IPS-15b (cell line): ENCODE results near the gene MS4A1.

Source experiments
- H3K27me3 ChIP-seq: one replicate; pipeline ENCODE4 v1.6.1; 2013; ENCODE audit warnings: low read length; ENCODE audit not compliant: control insufficient read depth, insufficient read depth
- H3K36me3 ChIP-seq: one replicate; pipeline ENCODE4 v1.6.1; 2013; ENCODE audit warnings: low read length; ENCODE audit not compliant: control insufficient read depth, insufficient read depth
- H3K4me1 ChIP-seq: one replicate; pipeline ENCODE4 v1.6.1; 2013; ENCODE audit warnings: mild to moderate bottlenecking, low read length; ENCODE audit not compliant: control insufficient read depth, insufficient read depth
- H3K4me3 ChIP-seq: one replicate; pipeline ENCODE4 v1.5.1; 2013; ENCODE audit warnings: low read depth, low read length
- H3K9ac ChIP-seq: one replicate; pipeline ENCODE4 v1.6.1; 2013; ENCODE audit warnings: low read depth, mild to moderate bottlenecking, low read length
- H3K9me3 ChIP-seq: one replicate; pipeline ENCODE4 v1.6.1; 2013; ENCODE audit warnings: mild to moderate bottlenecking, low read length; ENCODE audit not compliant: control insufficient read depth, insufficient read depth

MS4A1 gene

DNA sequence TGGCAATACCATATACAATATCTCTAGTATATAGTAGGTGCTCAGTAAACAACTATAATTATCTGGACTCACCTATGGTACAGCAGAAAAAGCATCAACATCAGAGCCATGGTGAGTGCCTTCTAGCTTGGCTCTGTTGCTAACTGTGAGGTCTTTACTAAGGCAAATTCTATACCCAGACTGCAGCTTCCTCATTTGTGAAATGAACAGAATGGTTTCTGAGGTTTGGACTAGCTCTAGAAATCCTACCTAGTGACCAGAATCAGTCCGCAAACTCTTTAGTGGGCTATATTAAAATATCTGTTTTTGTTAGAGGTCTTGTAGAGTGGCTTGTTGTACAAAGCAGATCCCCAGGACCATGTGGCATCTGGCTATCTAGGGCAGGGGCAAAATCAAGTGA lies 3.7 kb downstream of the MS4A1 start:
- Histone ChIP-seq H3K4me1 (no peaks in the 10 kb centered on the region), H3K27me3 (no peaks in the 10 kb centered on the region), H3K4me3 (no peak overlapping the region), H3K36me3 (no peaks in the 10 kb centered on the region), H3K9ac (no peak overlapping the region), H3K9me3 (no peaks in the 10 kb centered on the region)

DNA sequence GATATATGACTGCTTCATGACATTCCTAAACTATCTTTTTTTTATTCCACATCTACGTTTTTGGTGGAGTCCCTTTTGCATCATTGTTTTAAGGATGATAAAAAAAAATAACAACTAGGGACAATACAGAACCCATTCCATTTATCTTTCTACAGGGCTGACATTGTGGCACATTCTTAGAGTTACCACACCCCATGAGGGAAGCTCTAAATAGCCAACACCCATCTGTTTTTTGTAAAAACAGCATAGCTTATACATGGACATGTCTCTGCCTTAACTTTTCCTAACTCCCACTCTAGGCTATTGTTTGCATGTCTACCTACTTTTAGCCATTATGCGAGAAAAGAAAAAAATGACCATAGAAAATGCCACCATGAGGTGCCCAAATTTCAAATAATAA lies 13.2 kb downstream of the MS4A1 start:
- no peaks in the 10 kb centered on the region for H3K4me1 ChIP-seq
- H3K27me3 ChIP-seq: no peaks in the 10 kb centered on the region

DNA sequence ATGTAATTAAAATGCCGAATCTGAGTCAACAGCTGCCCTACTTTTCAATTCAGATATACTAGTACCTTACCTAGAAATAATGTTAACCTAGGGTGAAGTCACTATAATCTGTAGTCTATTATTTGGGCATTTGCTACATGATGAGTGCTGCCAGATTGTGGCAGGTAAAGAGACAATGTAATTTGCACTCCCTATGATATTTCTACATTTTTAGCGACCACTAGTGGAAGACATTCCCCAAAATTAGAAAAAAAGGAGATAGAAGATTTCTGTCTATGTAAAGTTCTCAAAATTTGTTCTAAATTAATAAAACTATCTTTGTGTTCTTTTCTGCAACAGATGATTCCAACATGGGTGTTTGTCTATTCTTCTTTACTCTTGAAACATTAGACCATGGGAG lies 14.1 kb downstream of the MS4A1 start:
- no peak overlapping the region for H3K9ac ChIP-seq
- no peaks in the 10 kb centered on the region for H3K4me1 ChIP-seq
- H3K4me3 ChIP-seq: no peak overlapping the region
- no peaks in the 10 kb centered on the region for H3K27me3 ChIP-seq
- no peaks in the 10 kb centered on the region for H3K9me3 ChIP-seq
- no peaks in the 10 kb centered on the region for H3K36me3 ChIP-seq

More for the DNA sequence above, 13.2 kb downstream of the MS4A1 start:
- Histone ChIP-seq H3K4me3 (no peak overlapping the region), H3K9me3 (no peaks in the 10 kb centered on the region), H3K36me3 (no peaks in the 10 kb centered on the region), H3K9ac (no peak overlapping the region)

DNA sequence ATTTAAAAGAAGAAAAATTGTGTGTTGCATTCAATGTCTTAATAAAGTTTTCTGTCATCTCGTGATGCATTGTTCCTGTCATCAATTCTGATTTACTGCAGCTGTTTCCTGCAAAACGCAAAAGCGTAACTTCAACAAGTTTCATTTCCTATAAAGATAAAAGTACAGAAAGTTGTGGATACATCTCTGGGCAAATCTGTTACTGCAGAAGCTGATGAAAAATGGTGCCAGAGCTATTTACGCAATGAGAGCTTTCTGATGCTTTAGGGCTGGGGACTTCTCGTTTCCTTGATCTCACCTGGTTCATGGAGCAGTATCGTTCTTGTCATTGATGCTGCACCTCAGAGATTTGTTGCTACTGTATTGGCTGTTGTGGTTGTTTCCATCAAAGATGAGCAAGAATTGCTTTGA lies 21.4 kb downstream of the MS4A1 start:
- no peaks in the 10 kb centered on the region for H3K4me1 ChIP-seq
- no peak overlapping the region for H3K4me3 ChIP-seq
- no peak overlapping the region for H3K9ac ChIP-seq
- no peaks in the 10 kb centered on the region for H3K9me3 ChIP-seq
- no peaks in the 10 kb centered on the region for H3K27me3 ChIP-seq
- no peaks in the 10 kb centered on the region for H3K36me3 ChIP-seq

DNA sequence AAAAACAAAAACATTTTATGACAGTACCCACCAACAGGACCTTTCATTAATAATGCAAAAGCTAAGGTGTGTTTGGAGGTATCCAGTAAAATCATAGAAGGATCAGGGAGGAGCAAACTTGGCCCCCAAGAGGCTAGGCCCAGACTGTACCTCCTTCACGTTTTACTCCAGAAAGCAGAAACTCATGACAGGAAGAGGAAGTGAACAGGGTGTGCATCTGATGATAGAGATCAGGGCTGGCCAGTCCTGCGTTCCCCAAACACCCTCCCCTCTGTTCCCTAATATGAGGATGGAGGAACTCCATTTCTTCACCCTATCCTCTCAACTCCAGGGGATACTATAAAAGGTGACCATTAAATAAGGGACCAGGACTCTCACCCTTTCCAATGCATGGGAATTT lies 26.7 kb downstream of the MS4A1 start:
- Histone ChIP-seq H3K4me3 (no peak overlapping the region), H3K27me3 (no peaks in the 10 kb centered on the region), H3K9ac (no peak overlapping the region), H3K4me1 (no peaks in the 10 kb centered on the region), H3K9me3 (no peaks in the 10 kb centered on the region), H3K36me3 (no peaks in the 10 kb centered on the region)

DNA sequence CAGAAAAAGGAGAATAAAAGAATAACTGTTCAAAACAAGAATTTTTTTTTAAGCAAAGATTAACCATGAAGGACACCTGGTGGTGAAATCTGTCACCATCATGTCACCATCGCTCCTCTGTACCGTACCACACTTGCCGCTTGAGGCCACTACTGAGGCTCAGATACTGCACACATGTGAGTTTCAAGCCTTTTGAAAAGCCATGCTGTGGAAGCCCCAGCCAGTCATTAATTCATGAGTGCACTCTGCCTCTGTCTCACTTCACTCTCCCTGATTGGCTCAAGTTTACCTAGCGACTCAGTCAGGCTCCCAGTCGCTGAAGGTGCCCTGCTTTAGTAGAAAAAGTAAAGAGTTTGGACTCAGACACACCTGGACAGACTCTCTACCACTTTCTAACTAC lies 30.3 kb downstream of the MS4A1 start:
- Histone ChIP-seq H3K9me3 (no peaks in the 10 kb centered on the region), H3K36me3 (no peaks in the 10 kb centered on the region), H3K27me3 (no peaks in the 10 kb centered on the region), H3K4me1 (no peaks in the 10 kb centered on the region), H3K4me3 (no peak overlapping the region), H3K9ac (no peak overlapping the region)

DNA sequence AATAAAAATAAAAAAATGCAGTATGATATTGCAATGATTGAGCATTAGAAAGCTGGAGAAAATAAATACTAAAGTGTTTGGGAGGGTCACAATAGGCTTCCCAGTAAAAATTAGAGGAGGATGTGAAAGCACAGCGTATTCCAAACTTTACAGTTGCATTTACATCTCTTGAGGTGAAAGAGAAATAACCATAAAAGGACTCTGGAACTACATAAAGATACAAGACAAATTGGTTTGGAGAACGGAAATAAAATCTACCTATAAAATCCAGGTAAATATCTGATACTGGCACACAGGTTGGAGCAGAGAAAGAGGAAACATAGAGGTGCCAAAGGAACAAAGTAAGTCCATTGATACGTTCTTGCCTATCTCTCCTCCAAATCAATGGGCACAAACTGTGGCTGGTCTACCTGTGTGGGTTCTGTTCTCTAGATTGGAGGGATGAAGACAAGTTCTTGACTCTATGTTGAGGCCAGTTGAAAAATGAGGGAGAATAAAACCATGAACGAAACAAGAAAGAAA lies 36.9 kb downstream of the MS4A1 start, which contains the start of gene MS4A12:
MS4A12 (plus strand) TSS at position 291 of the 522 bp plus-strand sequence. CDS start 4,541 bp downstream, outside the sequence.
- no peaks in the 10 kb centered on the region for H3K4me1 ChIP-seq
- no peaks in the 10 kb centered on the region for H3K36me3 ChIP-seq
- no peak within 1 kb of the TSS for H3K4me3 ChIP-seq
- no peaks in the 10 kb centered on the region for H3K27me3 ChIP-seq
- H3K9me3 ChIP-seq: no peaks in the 10 kb centered on the region
- no peak within 1 kb of the TSS for H3K9ac ChIP-seq

DNA sequence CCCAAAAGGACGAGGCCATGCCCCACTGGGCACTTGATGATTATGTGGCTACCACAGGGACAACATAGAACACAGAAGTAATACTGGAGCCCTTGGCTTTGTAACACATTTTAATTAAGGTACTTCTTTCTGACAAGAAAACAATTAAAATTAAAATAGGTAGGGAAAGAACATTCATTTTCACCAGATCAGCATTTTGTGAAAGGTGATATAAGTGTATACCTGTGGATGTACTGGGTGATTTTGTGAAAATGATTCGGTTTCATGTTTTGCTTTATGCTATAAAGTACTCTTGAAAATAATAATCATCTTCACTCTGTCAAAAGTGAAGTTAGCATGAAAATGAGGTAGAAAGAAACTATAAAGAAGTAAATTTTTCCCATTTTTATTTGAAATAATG lies 37.8 kb downstream of the MS4A1 start:
- H3K36me3 ChIP-seq: no peaks in the 10 kb centered on the region
- H3K9ac ChIP-seq: no peak overlapping the region
- no peaks in the 10 kb centered on the region for H3K9me3 ChIP-seq
- no peak overlapping the region for H3K4me3 ChIP-seq
- peaks cover 8% of the 10 kb centered on the region for H3K4me1 ChIP-seq
- no peaks in the 10 kb centered on the region for H3K27me3 ChIP-seq

DNA sequence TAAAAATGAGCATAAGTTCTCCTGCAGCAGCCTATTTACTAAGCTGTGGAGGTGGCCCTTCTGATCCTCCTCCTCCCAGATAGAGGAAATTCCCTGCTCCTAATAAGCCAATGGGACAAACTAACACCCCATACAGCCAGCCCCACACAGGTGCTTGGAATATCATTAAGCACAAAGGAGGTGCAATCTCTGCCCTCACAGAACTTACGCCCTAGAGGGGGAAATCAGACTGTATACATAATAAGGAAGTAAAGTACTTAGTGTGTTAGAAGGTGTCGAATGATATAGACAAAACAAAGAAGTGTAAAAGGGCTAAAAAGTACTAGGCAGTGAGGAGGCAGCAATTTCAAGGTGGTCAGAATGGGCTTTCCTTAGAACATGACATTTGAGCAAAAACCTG lies 42.8 kb downstream of the MS4A1 start:
- Histone ChIP-seq H3K27me3 (no peaks in the 10 kb centered on the region), H3K36me3 (no peaks in the 10 kb centered on the region), H3K4me1 (peaks cover 20% of the 10 kb centered on the region), H3K9me3 (no peaks in the 10 kb centered on the region), H3K4me3 (no peak overlapping the region), H3K9ac (no peak overlapping the region)

DNA sequence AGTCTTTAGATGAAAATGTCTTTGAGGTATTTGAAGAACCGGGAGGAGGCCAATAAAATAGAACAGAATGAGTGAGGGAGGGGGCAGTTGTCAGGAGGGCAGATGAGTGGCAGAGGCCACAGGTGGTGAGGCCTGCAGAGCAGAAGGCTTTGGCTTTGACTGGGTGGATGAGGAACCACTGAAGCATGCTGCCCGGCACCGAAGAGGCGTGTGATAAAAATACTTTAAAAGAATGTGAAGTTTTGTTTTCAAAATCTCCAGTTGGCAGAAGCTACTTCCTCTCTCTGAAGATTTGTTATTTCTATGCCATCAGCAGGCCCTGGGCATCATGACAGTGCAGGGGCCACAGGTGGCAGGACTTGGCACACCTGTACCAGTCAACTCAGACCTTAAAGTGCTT lies 43.2 kb downstream of the MS4A1 start:
- H3K27me3 ChIP-seq: no peaks in the 10 kb centered on the region
- H3K9me3 ChIP-seq: no peaks in the 10 kb centered on the region
- H3K4me3 ChIP-seq: no peak overlapping the region
- no peaks in the 10 kb centered on the region for H3K36me3 ChIP-seq
- no peak overlapping the region for H3K9ac ChIP-seq
- H3K4me1 ChIP-seq: peaks cover 20% of the 10 kb centered on the region

DNA sequence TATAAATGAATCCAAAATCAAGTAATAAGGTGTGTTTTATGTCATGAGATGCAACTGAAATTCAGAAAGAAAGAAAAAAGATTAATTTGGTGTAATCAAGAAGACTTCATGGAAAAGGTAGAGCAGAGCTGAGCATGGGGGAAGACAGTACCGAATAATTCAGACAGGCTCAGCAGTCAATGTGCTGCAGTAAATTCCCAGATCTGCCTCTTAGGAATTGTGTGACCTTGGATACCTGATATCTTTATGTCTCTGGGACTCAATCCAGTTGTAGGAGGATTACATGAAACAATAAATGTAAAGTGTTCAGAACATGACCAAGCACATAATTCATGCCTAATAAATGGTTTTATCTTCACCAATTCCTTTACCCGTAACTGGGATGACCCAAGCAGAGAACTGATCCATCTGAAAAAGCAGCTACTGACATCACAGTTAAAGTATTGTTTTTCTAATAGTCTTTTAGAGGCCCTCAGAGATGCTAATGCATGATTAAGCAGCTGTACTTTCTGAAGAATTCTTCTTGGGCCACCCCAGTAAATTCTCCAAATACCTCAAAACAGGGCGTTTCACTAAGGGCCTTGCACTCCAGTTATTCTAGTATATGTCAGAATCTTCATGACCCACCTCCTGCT lies 44.7 kb downstream of the MS4A1 start:
- Histone ChIP-seq H3K4me1 (peaks cover 20% of the 10 kb centered on the region), H3K27me3 (no peaks in the 10 kb centered on the region), H3K36me3 (no peaks in the 10 kb centered on the region), H3K9ac (no peak overlapping the region), H3K4me3 (no peak overlapping the region), H3K9me3 (no peaks in the 10 kb centered on the region)

DNA sequence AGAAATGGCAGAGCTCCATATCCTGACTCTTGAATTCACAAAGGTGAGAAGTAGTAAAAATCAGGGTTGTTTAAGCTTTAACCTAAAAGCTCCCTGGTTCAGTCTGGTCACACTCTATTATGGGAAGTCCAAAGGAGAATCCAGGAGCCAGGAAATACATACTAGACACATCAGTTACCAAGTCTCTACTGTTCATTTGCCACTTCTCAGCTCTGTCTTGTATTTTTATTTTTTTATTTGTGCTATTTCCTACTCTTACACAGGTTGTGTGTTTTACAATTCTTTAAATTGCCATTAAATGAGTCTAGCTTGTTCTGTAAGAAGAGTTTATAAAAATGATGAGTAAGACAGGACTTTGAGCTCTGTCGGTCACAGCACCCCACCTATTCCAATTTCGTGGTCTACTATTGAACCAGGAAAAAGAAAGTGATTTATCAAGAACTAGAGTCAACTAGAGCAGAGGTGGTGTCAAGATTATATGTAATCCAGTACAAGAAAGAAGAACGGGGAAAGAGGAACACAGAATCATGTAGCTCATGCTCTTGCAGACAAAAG lies 46.7 kb downstream of the MS4A1 start:
- Histone ChIP-seq H3K9me3 (no peaks in the 10 kb centered on the region), H3K9ac (no peak overlapping the region), H3K4me1 (peaks cover 20% of the 10 kb centered on the region), H3K27me3 (no peaks in the 10 kb centered on the region), H3K36me3 (no peaks in the 10 kb centered on the region), H3K4me3 (no peak overlapping the region)
